Measurements from ENCODE around the gene SPATA13.
A peak's percentile ranks its signal among the peaks of the same experiment; 100 is the strongest.

Gene SPATA13

GRCh38 chr13:24129914-24130774 lies 30.4 kb upstream of the SPATA13 start:
- H3K27me3 Mint-ChIP-seq: peaks cover 31% of the 10 kb centered on the region
- peaks cover 10% of the 10 kb centered on the region for H3K9me3 Mint-ChIP-seq
- no peak for DNase-seq
- H3K36me3 Mint-ChIP-seq: no peaks in the 10 kb centered on the region
- H3K27ac Mint-ChIP-seq: no peak overlapping the region
- no peak overlapping the region for H3K4me3 Mint-ChIP-seq
- CTCF ChIA-PET: no interaction called here
- peaks cover 20% of the 10 kb centered on the region for H3K4me1 Mint-ChIP-seq

- Mint-ChIP-seq H3K36me3 (no peaks in the 10 kb centered on the region), H3K4me3 (no peak overlapping the region), H3K27me3 (peaks cover 22% of the 10 kb centered on the region), H3K9me3 (peaks cover 10% of the 10 kb centered on the region), H3K4me1 (peaks cover 18% of the 10 kb centered on the region), H3K27ac (no peak overlapping the region)
- DNase-seq: no peak
- CTCF ChIA-PET: interaction anchor here (0.6 kb wide), 1 partner anchor 9 kb away, joined by 3 read pairs; no protein-coding TSS in a partner anchor
Observed at GRCh38 chr13:24131749-24132148, 28.8 kb upstream of the SPATA13 start.

- peaks cover 22% of the 10 kb centered on the region for H3K27me3 Mint-ChIP-seq
- CTCF ChIA-PET: no interaction called here
- no peak for DNase-seq
Observed at GRCh38 chr13:24133021-24133795, 27.3 kb upstream of the SPATA13 start.

GRCh38 chr13:24134231-24134630 lies 26.3 kb upstream of the SPATA13 start:
- no peaks in the 10 kb centered on the region for H3K36me3 Mint-ChIP-seq
- H3K4me1 Mint-ChIP-seq: peaks cover 10% of the 10 kb centered on the region
- CTCF ChIA-PET: no interaction called here
- H3K27me3 Mint-ChIP-seq: peaks cover 19% of the 10 kb centered on the region
- no peak for DNase-seq
- H3K9me3 Mint-ChIP-seq: peaks cover 10% of the 10 kb centered on the region
- no peak overlapping the region for H3K27ac Mint-ChIP-seq
- no peak overlapping the region for H3K4me3 Mint-ChIP-seq

More at GRCh38 chr13:24133021-24133795, 27.3 kb upstream of the SPATA13 start:
- Mint-ChIP-seq H3K9me3 (peaks cover 10% of the 10 kb centered on the region), H3K4me1 (peaks cover 10% of the 10 kb centered on the region), H3K4me3 (no peak overlapping the region), H3K36me3 (no peaks in the 10 kb centered on the region), H3K27ac (peak overlapping the region; percentile 62)

- Mint-ChIP-seq H3K4me3 (no peak overlapping the region), H3K27me3 (peaks cover 16% of the 10 kb centered on the region), H3K4me1 (peaks cover 10% of the 10 kb centered on the region), H3K36me3 (no peaks in the 10 kb centered on the region), H3K27ac (no peak overlapping the region), H3K9me3 (peaks cover 10% of the 10 kb centered on the region)
- no peak for DNase-seq
- CTCF ChIA-PET: interaction anchor here (0.9 kb wide), 1 partner anchor 10 kb away, joined by 4 read pairs; no protein-coding TSS in a partner anchor
Observed at GRCh38 chr13:24134757-24135156, 25.8 kb upstream of the SPATA13 start.

- H3K9me3 Mint-ChIP-seq: peaks cover 10% of the 10 kb centered on the region
- no peak overlapping the region for H3K27ac Mint-ChIP-seq
- peaks cover 3% of the 10 kb centered on the region for H3K4me1 Mint-ChIP-seq
- H3K36me3 Mint-ChIP-seq: no peaks in the 10 kb centered on the region
- H3K4me3 Mint-ChIP-seq: no peak overlapping the region
- DNase-seq: no peak
- H3K27me3 Mint-ChIP-seq: peaks cover 9% of the 10 kb centered on the region
- CTCF ChIA-PET: interaction anchor here (0.9 to 1.1 kb wide), 2 partner anchors 9 to 11 kb away, joined by 3 to 4 read pairs; no protein-coding TSS in a partner anchor
Observed at GRCh38 chr13:24135674-24136300, 24.7 kb upstream of the SPATA13 start.

- H3K27ac Mint-ChIP-seq: no peak overlapping the region
- H3K27me3 Mint-ChIP-seq: peaks cover 14% of the 10 kb centered on the region
- CTCF ChIA-PET: no interaction called here
- H3K36me3 Mint-ChIP-seq: no peaks in the 10 kb centered on the region
- H3K9me3 Mint-ChIP-seq: no peaks in the 10 kb centered on the region
- H3K4me1 Mint-ChIP-seq: no peaks in the 10 kb centered on the region
- DNase-seq: no peak
- no peak overlapping the region for H3K4me3 Mint-ChIP-seq
Observed at GRCh38 chr13:24138911-24139310, 21.6 kb upstream of the SPATA13 start.

GRCh38 chr13:24141333-24141910 lies 19.1 kb upstream of the SPATA13 start:
- Mint-ChIP-seq H3K9me3 (no peaks in the 10 kb centered on the region), H3K4me3 (no peak overlapping the region), H3K4me1 (no peaks in the 10 kb centered on the region), H3K36me3 (no peaks in the 10 kb centered on the region), H3K27me3 (peaks cover 30% of the 10 kb centered on the region), H3K27ac (no peak overlapping the region)
- DNase-seq: no peak
- CTCF ChIA-PET: interaction anchor here (0.8 to 0.9 kb wide), 2 partner anchors 10 to 78 kb away, joined by 3 to 4 read pairs; no protein-coding TSS in a partner anchor

- H3K27me3 Mint-ChIP-seq: peaks cover 30% of the 10 kb centered on the region
- CTCF ChIA-PET: no interaction called here
- DNase-seq: no peak
Observed at GRCh38 chr13:24142453-24142852, 18.1 kb upstream of the SPATA13 start.

GRCh38 chr13:24142886-24143285 lies 17.6 kb upstream of the SPATA13 start:
- Mint-ChIP-seq H3K4me3 (no peak overlapping the region), H3K27ac (no peak overlapping the region), H3K27me3 (peaks cover 30% of the 10 kb centered on the region), H3K4me1 (no peaks in the 10 kb centered on the region), H3K9me3 (no peaks in the 10 kb centered on the region), H3K36me3 (no peaks in the 10 kb centered on the region)
- no peak for DNase-seq
- CTCF ChIA-PET: no interaction called here

More at GRCh38 chr13:24142453-24142852, 18.1 kb upstream of the SPATA13 start:
- H3K36me3 Mint-ChIP-seq: no peaks in the 10 kb centered on the region
- no peaks in the 10 kb centered on the region for H3K9me3 Mint-ChIP-seq
- no peaks in the 10 kb centered on the region for H3K4me1 Mint-ChIP-seq
- no peak overlapping the region for H3K27ac Mint-ChIP-seq
- H3K4me3 Mint-ChIP-seq: no peak overlapping the region

- DNase-seq: no peak
- CTCF ChIA-PET: interaction anchor here (1.0 kb wide), 1 partner anchor 10 kb away, joined by 4 read pairs; no protein-coding TSS in a partner anchor
- Mint-ChIP-seq H3K27me3 (peaks cover 40% of the 10 kb centered on the region), H3K27ac (no peak overlapping the region), H3K36me3 (no peaks in the 10 kb centered on the region), H3K4me3 (no peak overlapping the region), H3K9me3 (no peaks in the 10 kb centered on the region), H3K4me1 (no peaks in the 10 kb centered on the region)
Observed at GRCh38 chr13:24145240-24145639, 15.3 kb upstream of the SPATA13 start.

- CTCF ChIA-PET: interaction anchor here (1.0 kb wide), 1 partner anchor 11 kb away, joined by 4 read pairs; no protein-coding TSS in a partner anchor
- no peak overlapping the region for H3K27ac Mint-ChIP-seq
- DNase-seq: no peak
- H3K4me1 Mint-ChIP-seq: no peaks in the 10 kb centered on the region
- no peak overlapping the region for H3K4me3 Mint-ChIP-seq
- H3K36me3 Mint-ChIP-seq: no peaks in the 10 kb centered on the region
- H3K9me3 Mint-ChIP-seq: no peaks in the 10 kb centered on the region
- H3K27me3 Mint-ChIP-seq: peaks cover 40% of the 10 kb centered on the region
Observed at GRCh38 chr13:24145674-24146073, 14.8 kb upstream of the SPATA13 start.

- CTCF ChIA-PET: interaction anchor here (0.9 kb wide), 1 partner anchor 11 kb away, joined by 3 read pairs; no protein-coding TSS in a partner anchor
- no peak for DNase-seq
- no peak overlapping the region for H3K27ac Mint-ChIP-seq
- H3K27me3 Mint-ChIP-seq: peaks cover 36% of the 10 kb centered on the region
- H3K4me3 Mint-ChIP-seq: no peak overlapping the region
- H3K36me3 Mint-ChIP-seq: no peaks in the 10 kb centered on the region
- no peaks in the 10 kb centered on the region for H3K9me3 Mint-ChIP-seq
- H3K4me1 Mint-ChIP-seq: no peaks in the 10 kb centered on the region
Observed at GRCh38 chr13:24146961-24147569, 13.5 kb upstream of the SPATA13 start.
